Right lobe of liver (tissue), 4 donors: ENCODE data around the gene STX8.

Source experiments
- POLR2A ChIP-seq: fragments of 450-650 bp; IDR thresholded peaks from one replicate; pipeline ENCODE4 v1.6.1; 2017; ENCODE audit warnings: antibody characterized with exemption, mild to moderate bottlenecking
- TF ChIP-seq, protein P1 (sequence below), 4 donors: fragments of 200-600 bp in 3 of 4; fragments of 450-650 bp in 1 of 4; IDR thresholded peaks; one replicate each; pipeline versions ENCODE4 v1.5.1 to v1.8.0; 2016 to 2022; ENCODE audit warnings: antibody characterized with exemption in 4 of 4, mild to moderate bottlenecking in 2 of 4
- donor health status: DM: no; HTN: no; CAD: no.
- donor health status: DM: no; HTN: no; CAD: no.
- donor health status: DM: no; HTN: yes; CAD: no.

- no peak for TF ChIP-seq POLR2A
- TF ChIP-seq, protein P1, sequence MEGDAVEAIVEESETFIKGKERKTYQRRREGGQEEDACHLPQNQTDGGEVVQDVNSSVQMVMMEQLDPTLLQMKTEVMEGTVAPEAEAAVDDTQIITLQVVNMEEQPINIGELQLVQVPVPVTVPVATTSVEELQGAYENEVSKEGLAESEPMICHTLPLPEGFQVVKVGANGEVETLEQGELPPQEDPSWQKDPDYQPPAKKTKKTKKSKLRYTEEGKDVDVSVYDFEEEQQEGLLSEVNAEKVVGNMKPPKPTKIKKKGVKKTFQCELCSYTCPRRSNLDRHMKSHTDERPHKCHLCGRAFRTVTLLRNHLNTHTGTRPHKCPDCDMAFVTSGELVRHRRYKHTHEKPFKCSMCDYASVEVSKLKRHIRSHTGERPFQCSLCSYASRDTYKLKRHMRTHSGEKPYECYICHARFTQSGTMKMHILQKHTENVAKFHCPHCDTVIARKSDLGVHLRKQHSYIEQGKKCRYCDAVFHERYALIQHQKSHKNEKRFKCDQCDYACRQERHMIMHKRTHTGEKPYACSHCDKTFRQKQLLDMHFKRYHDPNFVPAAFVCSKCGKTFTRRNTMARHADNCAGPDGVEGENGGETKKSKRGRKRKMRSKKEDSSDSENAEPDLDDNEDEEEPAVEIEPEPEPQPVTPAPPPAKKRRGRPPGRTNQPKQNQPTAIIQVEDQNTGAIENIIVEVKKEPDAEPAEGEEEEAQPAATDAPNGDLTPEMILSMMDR (IDR thresholded peaks at IDR 0.05) = no peak
These were observed 367.1 kb downstream of the STX8 start for GRCh38 chr17:9208381-9209105.
